ENCODE data around the gene RAB4B.
"Not testable (repeated sequence)": the region's sequence is repeated elsewhere in the genome, so short reads cannot be mapped to it uniquely, and the experiment has no call there.

The RAB4B gene

DNA sequence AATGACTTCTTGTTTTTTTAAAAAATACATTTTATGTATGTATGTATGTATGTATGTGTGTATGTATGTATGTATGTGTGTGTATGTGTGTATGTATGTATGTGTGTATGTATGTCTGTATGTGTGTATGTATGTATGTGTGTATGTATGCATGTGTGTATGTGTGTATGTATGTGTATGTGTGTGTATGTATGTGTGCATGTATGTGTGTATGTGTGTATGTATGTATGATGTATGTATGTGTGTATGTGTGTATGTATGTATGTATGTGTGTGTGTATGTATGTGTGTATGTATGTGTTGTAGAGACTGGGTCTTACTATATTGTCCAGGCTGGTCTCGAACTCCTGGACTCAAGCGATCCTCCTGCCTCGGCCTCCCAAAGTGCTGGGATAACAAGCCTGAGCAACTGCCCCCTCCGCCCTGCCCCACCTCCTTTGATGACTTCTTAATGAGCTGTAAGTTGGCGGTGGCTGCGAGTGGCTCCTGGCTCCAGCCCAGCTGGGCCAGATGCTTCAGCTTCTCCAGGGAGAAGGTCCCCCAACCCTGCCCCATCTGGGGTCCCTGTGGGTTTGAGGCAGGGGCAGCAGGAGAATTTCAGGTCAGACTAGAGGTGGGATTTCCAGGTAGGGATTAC is 47.5 kb downstream of the RAB4B start:
- not testable (repeated sequence) for FAIRE-seq

DNA sequence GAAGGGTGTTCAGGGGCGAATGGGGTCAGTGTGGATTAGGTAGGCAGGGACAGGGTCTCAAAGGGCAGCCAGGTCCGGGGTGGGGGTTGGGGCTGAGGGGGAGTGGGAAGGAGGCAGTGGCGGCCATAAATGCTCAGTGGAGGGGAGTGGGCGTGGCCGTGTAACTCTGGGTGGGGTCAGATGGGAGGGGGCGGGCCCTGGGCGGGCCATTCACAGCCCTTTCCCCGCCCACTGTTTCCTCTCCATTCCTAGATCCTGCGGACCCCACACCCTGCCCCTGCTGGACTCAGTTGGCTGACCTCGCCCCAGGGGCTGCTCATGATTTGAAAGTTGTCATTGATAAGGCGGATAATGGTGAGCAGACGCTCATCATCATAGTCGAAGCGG is 48.3 kb downstream of the RAB4B start:
- not testable (repeated sequence) for FAIRE-seq

DNA sequence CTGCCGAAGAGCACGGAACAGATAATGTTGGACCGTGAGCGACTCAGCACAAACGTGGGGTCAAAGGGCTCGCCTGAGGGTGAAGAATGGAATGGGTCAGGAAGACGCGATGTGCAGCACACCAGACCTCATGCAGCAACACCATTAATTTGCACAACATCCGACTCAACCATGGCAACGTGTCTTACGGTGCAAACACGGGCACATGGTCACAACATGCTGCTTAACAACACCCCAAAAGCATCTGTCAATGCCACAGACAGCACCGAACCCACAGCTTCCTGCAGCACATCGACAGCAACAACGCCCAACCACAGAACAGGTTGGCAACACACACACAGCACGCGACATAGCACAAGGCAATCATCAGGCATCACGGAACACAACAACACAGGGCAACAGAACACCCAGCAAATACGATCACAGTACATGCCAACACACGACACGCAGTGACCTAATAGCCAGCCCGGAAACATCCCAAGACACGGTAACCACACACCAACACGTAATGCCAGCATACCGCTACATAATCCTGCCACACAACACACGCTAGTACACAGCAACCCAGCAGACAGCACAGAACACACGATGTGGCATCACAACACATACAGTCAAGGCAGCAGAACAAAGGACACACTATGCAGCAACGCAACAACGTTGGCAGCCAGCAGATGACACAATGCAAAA is 48.8 kb downstream of the RAB4B start:
- not testable (repeated sequence) for FAIRE-seq

DNA sequence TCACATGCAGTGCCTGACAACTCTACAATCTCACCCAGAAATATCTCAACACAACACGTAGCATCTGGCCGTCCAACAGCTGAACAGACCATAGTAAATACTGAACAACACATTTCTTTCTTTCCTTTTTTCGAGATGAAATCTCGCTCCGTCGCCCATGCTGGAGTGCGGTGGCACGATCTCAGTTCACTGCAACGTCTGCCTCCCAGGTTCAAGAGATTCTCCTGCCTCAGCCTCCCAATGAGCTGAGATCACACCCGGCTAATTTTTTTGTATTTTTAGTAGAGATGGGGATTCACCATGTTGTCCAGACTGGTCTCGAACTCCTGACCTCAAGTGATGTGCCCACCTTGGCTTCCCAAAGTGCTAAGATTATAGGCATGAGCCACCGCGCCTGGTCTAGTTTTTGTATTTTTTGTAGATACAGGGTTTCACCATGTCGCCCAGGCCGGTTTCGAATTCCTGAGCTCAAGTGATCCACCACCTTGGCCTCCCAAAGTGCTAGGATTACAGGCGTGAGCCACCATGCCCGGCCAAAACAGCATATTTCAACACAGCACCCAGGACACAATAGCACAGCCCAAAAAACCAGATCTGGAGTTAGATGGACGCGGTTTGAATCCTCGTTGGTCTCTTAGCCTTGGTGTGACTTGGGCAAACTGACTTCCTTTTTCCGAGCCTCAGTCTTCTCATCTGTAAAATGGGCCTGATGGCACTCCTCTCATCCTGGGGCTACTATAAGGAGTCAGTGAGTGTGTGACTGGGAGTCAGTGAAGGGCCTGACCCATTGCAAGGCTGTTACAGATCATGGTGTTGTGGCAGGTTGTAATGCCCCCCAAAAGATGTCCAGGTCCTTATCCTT is 49.6 kb downstream of the RAB4B start:
- FAIRE-seq = no peak

DNA sequence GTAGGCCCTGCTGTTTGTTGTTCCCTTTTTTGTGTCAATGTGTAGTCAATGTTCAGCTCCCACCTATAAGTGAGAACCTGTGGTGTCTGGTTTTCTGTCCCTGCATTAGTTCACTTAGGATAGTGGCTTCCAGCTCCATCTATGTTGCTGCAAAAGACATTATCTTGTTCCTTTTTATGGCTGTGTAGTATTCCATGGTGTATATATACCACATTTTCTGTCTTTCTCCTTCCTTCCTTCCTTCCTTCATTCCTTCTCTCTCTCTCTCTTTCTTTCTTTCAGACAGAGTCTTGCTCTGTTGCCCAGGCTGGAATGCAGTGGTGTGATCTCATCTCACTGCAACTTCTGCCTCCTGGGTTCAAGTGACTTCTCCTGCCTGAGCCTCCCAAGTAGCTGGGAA is 51.2 kb downstream of the RAB4B start:
- no peak for FAIRE-seq

- FAIRE-seq = not testable (repeated sequence)
Measured at GRCh38 chr19:40830741-40831140, 52.7 kb downstream of the RAB4B start.

- peak; percentile 90 for FAIRE-seq
Measured at GRCh38 chr19:40831502-40832430, 53.7 kb downstream of the RAB4B start.

GRCh38 chr19:40832431-40832790 is 54.4 kb downstream of the RAB4B start:
- FAIRE-seq = not testable (repeated sequence)

DNA sequence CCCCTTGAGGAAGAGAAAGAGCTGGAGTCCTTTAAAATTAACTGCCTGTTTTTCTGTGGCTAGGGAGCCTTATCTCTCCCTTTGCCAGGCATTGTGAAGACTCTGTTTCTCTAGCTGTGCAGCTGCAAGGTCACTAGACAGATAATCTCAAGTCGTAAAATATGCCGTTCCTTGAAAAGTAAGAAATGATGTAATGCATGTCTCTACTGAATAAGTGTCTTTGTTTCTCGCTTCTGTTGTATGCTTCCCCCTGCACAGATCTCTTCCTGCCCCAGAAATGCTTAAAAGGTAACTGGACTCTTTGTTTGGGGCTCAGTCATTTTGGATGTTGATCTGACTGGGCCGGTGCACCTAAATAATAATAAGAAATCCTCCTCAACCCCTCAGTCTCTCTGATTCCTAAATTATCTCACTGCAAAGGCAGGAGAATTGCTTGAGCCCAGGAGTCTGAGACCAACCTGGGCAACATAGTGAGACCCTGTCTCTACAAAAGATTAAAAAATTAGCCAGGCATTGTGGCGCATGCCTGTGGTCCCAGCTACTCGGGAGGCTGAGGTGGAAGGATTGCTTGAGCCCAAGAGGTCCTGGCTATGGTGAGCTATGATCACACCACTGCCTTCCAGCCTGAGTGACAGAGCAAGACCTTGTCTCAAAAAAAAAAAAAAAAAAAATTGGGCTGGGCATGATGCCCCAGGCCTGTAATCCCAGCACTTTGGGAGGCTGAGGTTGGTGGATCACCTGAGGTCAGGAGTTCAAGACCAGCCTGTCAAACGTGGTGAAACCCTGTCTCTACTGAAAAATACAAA is 55.9 kb downstream of the RAB4B start:
- not testable (repeated sequence) for FAIRE-seq

DNA sequence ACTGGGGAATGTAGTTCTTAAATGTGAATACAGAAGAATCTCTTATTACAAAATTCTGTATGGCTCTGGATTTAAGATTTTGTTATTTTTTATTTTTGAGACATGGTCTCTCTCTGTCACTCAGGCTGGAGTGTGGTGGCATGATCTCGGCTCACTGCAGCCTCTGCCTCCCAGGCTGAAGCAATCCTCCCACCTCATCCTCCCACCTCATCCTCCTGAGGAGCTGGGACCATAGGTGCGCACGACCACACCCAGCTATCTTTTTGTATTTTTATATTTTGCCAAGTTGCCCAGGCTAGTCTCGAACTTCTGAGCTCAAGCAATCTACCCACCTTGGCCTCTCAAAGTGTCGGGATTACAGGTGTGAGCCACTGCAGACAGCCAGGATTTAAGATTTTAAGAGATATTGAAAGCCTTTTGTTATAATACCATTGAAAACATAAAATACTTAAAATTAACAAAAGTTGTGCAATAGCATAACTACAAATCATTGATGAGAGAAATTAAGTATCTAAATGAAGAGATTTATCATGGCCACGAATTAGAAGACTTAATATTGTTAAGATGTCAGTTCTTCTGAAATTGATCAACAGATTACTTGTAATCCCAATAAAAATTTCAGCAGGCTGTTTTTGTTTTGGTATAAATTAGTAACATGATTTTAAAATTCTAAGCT is 58.8 kb downstream of the RAB4B start:
- no peak for FAIRE-seq

DNA sequence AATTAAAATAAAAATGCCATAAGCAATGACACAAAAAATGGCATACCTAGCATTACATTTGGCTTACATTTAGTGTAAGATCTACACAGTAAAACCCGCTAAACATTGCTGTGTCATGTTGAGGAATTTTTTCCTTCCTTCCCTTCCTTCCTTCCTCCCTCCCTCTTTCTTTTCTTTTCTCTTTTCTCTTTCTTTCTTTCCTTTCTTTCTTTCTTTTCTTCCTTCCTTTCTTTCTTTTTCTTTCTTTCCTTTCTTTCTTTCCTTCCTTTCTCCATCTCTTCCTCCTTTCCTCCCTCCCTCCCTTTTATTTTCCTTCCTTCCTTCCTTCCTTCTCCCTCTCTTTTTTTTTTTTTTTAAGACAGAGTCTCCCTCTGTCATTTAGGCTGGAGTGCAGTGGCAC is 60.4 kb downstream of the RAB4B start:
- FAIRE-seq = not testable (repeated sequence)

GRCh38 chr19:40842012-40842411 is 64.0 kb downstream of the RAB4B start:
- FAIRE-seq = not testable (repeated sequence)

DNA sequence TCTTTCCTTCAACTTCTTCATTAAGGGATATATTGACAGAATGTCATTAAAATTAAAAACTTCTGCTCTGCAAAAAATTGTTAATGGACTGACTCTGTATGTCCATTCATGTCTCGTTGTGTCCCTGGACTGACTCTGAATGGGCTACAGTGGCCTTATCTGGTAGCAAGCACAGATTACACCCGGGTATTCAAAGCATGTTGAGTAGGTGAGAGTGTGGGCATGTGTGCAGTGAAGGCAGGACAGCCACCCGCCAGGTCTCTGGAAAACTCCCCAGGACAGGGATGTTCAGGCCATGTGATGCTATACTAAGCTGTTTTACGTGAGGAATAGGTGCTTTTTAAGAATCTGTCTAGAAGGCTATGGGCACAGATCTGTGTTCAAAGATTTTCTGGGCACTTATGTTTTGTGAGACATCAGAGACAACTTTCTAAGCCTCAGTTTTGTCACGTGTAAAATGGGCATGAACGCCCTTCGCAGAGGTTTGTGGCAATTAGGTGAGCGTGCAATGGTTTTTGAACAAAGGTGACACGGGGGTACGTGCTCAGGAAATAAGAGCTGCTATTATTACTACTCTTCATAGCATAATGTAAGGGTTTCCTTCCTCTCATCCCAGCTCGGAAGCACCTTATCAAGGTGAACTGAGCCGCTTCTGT is 65.1 kb downstream of the RAB4B start:
- FAIRE-seq = not testable (repeated sequence)

DNA sequence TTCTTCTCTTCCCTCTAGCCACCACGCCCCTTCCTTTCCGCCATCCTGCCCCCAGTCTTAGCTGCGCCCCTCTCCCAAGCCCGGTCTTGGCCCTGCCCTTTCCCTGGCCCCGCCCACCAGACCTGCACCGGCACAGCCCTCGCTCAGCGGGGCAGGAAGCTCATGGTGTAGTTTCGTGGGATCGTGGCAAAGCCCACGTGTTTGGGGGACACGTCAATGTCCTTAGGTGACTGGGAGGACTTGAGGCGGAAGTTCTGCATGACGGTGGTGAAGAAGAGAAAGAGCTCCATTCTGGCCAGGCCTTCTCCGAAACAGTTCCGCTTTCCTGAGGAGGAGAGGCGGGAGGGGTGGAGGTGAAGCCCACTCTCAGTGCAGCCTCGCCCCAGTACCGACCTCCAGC is 65.6 kb downstream of the RAB4B start:
- not testable (repeated sequence) for FAIRE-seq
